K562 (cell line): Measurements from ENCODE around the gene GALNS. TPM values are rescaled to one million over a fixed set of nuclear protein-coding genes. Genes with fewer than 3 reads are reported as not detected.
A peak's percentile ranks its signal among the peaks of the same experiment; 100 is the strongest.

Experiments used
- AFF4 ChIP-seq: sonication (generic); formaldehyde crosslinking; IDR thresholded peaks from 2 replicates; pipeline ENCODE4 v1.8.0; 2023; ENCODE audit warnings: mild to moderate bottlenecking, missing genetic modification reagents
- ATF7 ChIP-seq: fragments of 450-650 bp; IDR thresholded peaks from 2 replicates; pipeline ENCODE4 v1.7.1; 2014; ENCODE audit warnings: mild to moderate bottlenecking, moderate library complexity
- CBX1 ChIP-seq: sonication (generic); IDR thresholded peaks from 2 replicates; pipeline ENCODE4 v1.6.1; 2016; ENCODE audit warnings: antibody characterized with exemption, low read depth, mild to moderate bottlenecking
- CHD4 ChIP-seq: fragments of 200-600 bp; sonication (generic); IDR thresholded peaks from 3 replicates; pipeline ENCODE4 v1.6.1; 2012; ENCODE audit warnings: low read depth, mild to moderate bottlenecking, mixed read lengths, low read length, inconsistent platforms; ENCODE audit not compliant: insufficient read depth, insufficient replicate concordance, poor library complexity, severe bottlenecking
- DACH1 ChIP-seq: fragments of 450-650 bp; IDR thresholded peaks from 2 replicates; pipeline ENCODE4 v1.6.1; 2018; ENCODE audit not compliant: partially characterized antibody
- ESRRB ChIP-seq: fragments of 250-450 bp; sonication (Bioruptor Pico); IDR thresholded peaks from 2 replicates; pipeline ENCODE4 v1.5.0; 2020; ENCODE audit warnings: mild to moderate bottlenecking, moderate library complexity, borderline replicate concordance
- FOXO4 ChIP-seq: fragments of 450-650 bp; formaldehyde crosslinking; IDR thresholded peaks from 2 replicates; pipeline ENCODE4 v1.4.0; 2020; ENCODE audit warnings: mild to moderate bottlenecking, moderate library complexity
- FOXP1 ChIP-seq: sonication (generic); formaldehyde crosslinking; IDR thresholded peaks from 2 replicates; pipeline ENCODE4 v1.8.0; 2022; ENCODE audit warnings: mild to moderate bottlenecking, missing genetic modification reagents
- GATA2 ChIP-seq: sonication (generic); formaldehyde crosslinking; IDR thresholded peaks from 2 replicates; pipeline ENCODE4 v1.4.0; 2020; ENCODE audit warnings: mild to moderate bottlenecking, missing genetic modification reagents
- KAT2B ChIP-seq: IDR thresholded peaks from one replicate; pipeline ENCODE4 v1.6.1; 2012; ENCODE audit warnings: low read depth, mild to moderate bottlenecking, control low read depth, inconsistent platforms, low read length, moderate library complexity
- MCM3 ChIP-seq: fragments of 450-650 bp; IDR thresholded peaks from 2 replicates; pipeline ENCODE4 v1.6.1; 2016
- TGIF2 ChIP-seq: sonication (generic); formaldehyde crosslinking; IDR thresholded peaks from 2 replicates; pipeline ENCODE4 v1.8.1; 2022; ENCODE audit warnings: mild to moderate bottlenecking, missing genetic modification reagents, moderate library complexity
- ZFP30 ChIP-seq: fragments of 250-450 bp; sonication (Bioruptor Pico); IDR thresholded peaks from 2 replicates; pipeline ENCODE4 v1.8.0; 2022; ENCODE audit warnings: moderate library complexity, mild to moderate bottlenecking, inconsistent platforms, borderline replicate concordance
- ZNF431 ChIP-seq: sonication (generic); formaldehyde crosslinking; IDR thresholded peaks from 2 replicates; pipeline ENCODE4 v1.8.0; 2022; ENCODE audit warnings: mild to moderate bottlenecking, missing genetic modification reagents
- ZNF668 ChIP-seq: fragments of 250-450 bp; sonication (Bioruptor Pico); IDR thresholded peaks from 2 replicates; pipeline ENCODE4 v1.8.0; 2022; ENCODE audit warnings: mild to moderate bottlenecking, inconsistent platforms
- polyA plus RNA-seq, 8 experiments: library from polyadenylated mRNA; depleted of rRNA in 4 of 8; stranded (reverse) in 5 of 8; unstranded in 3 of 8; fragments of >200 nt; fragmentation: Nextera tagmentation in 2 of 8; fragmentation: Illumina TruSeq in 1 of 8; extraction: Ambion mirVana in 2 of 8; extraction: Trizol in 1 of 8; gene quantifications; 2 replicates each; pipeline versions ENCODE4 v1.2.1 to v1.2.3, GENCODE V29; 2011 to 2014; ENCODE audit warnings: inconsistent platforms in 1 of 8, missing spikeins in 1 of 8
- total RNA-seq, 7 experiments: library from RNA; depleted of rRNA in 6 of 7; stranded (reverse); fragments of >200 nt in 6 of 7; fragmentation: Illumina TruSeq in 2 of 7; extraction: Trizol in 2 of 7; gene quantifications; 2 replicates each; pipeline versions ENCODE4 v1.2.1 to v1.2.3, GENCODE V29; 2011 to 2021; ENCODE audit warnings: low replicate concordance in 1 of 7
- TF ChIP-seq, protein P1 (sequence below): fragments of 450-650 bp; IDR thresholded peaks from 2 replicates; pipeline ENCODE4 v1.6.1; 2016; ENCODE audit warnings: low read depth, mild to moderate bottlenecking, moderate library complexity
- TF ChIP-seq, protein P2 (sequence below), 2 experiments: IDR thresholded peaks in 1 of 2; conservative IDR thresholded peaks in 1 of 2; 2 replicates each; pipeline ENCODE4 v1.6.1; 2016; ENCODE audit warnings: low read depth in 2 of 2, mild to moderate bottlenecking in 1 of 2, missing compliant biosample characterization in 1 of 2, missing genetic modification characterization in 1 of 2, moderate library complexity in 1 of 2

Gene GALNS
- total and polyA plus RNA-seq, 9 of the 15 experiments (the other 6 are each of a cell fraction or from before 2014, with no cell fraction given) = 0.38 to 13.2 (median 4.3) TPM

DNA sequence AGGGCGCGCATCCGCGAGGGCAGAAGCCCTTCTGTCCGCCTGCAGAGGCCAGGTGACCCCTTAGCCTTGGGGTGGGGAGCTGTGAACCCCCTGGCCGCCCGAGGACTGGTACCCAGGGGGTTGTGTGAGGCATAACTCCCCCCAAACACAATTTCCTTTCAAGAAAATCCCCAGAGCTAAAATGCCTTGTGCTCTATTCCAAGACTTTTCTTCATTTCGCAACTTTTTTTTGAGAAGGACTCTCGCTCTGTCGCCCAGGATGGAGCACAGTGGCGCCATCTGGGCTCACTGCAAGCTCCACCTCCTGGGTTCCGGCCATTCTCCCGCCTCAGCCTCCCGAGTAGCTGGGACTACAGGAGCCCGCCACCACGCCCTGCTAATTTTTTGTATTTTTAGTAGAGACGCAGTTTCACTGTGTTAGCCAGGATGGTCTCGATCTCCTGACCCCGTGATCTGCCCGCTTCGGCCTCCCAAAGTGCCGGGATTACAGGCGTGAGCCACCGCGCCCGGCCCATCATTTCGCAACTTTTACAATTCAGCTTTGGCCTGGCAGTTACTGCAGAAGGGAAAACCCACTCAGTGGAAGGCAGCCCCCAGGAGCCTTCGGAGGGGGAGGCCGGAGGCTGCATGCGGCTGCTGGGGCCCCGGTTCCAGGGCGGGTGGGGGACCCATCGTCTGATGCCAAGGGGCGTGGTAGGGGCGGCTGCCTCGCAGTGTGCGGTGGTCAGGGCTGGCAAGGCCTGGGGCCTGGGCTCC lies 44.1 kb downstream of the GALNS start (continued):
- TF ChIP-seq AFF4 (CRISPR knock-in tag) (no peak; the same call in 1 of the 2 replicates), ZNF668 (no peak), TGIF2 (CRISPR knock-in tag) (no peak; the same call in none of the 2 replicates), ZNF431 (CRISPR knock-in tag) (no peak), MCM3 (no peak), ATF7 (0 out of 2 replicates have a peak, but pooled peaks have one; percentile 30), CHD4 (no peak), FOXO4 (CRISPR knock-in tag) (no peak), GATA2 (no peak), ESRRB (no peak), DACH1 (peak; percentile 6), FOXP1 (CRISPR knock-in tag) (no peak), KAT2B (no peak), CBX1 (0 out of 2 replicates have a peak, but pooled peaks have one; percentile 12), ZFP30 (CRISPR knock-in tag) (no peak)
- TF ChIP-seq, protein P1, sequence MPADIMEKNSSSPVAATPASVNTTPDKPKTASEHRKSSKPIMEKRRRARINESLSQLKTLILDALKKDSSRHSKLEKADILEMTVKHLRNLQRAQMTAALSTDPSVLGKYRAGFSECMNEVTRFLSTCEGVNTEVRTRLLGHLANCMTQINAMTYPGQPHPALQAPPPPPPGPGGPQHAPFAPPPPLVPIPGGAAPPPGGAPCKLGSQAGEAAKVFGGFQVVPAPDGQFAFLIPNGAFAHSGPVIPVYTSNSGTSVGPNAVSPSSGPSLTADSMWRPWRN = no peak
- TF ChIP-seq, protein P2, sequence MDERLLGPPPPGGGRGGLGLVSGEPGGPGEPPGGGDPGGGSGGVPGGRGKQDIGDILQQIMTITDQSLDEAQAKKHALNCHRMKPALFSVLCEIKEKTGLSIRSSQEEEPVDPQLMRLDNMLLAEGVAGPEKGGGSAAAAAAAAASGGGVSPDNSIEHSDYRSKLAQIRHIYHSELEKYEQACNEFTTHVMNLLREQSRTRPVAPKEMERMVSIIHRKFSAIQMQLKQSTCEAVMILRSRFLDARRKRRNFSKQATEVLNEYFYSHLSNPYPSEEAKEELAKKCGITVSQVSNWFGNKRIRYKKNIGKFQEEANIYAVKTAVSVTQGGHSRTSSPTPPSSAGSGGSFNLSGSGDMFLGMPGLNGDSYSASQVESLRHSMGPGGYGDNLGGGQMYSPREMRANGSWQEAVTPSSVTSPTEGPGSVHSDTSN (CRISPR knock-in tag; IDR thresholded peaks at IDR 0.05; ENCODE audit: low read depth) = no peak
- TF ChIP-seq, protein P2 (tag; conservative IDR thresholded peaks at IDR 0.05; ENCODE audit: low read depth) = no peak
